PC-3 (cell line): ENCODE data around the gene CPLANE1. TPM values are rescaled to one million over a fixed set of nuclear protein-coding genes. Genes with fewer than 3 reads are reported as not detected.
"Not testable (repeated sequence)": the region's sequence is repeated elsewhere in the genome, so short reads cannot be mapped to it uniquely, and the experiment has no call there.

Experiments
- ATAC-seq: fragments of 200-7000 bp; cut with Tn5 transposase; 2 replicates; pipeline ENCODE4 v1.9.1; 2020; ENCODE audit warnings: mild to moderate bottlenecking, moderate library complexity
- Bru-seq: library from RNA; stranded (reverse); fragments of 400-500 nt; gene quantifications from one replicate; lab custom pipeline; 2021; lab: Mats Ljungman, UMichigan
- BruChase-seq, 2 experiments: library from RNA; stranded (reverse); fragments of 400-500 nt; gene quantifications; one replicate each; lab custom pipeline; 2021; lab: Mats Ljungman, UMichigan
- BruUV-seq: library from RNA; stranded (reverse); fragments of 400-500 nt; replicated peaks from 2 replicates; lab custom pipeline; 2021; lab: Mats Ljungman, UMichigan
- CTCF ChIA-PET: fragments of 300-600 bp; sonication (Branson Sonifier 250); formaldehyde crosslinking; loops from one replicate; lab custom pipeline; 2022; ENCODE audit warnings: antibody characterized with exemption; lab: Charles Lee
- POLR2A ChIA-PET: fragments of 300-600 bp; sonication (Branson Sonifier 250); formaldehyde crosslinking; loops from one replicate; lab custom pipeline; 2022; ENCODE audit warnings: antibody characterized with exemption; ENCODE audit not compliant: unreplicated experiment; lab: Charles Lee
- DNase-seq: peaks from one replicate; pipeline ENCODE4 v3.0.0-alpha.2; 2015
- H2AFZ ChIP-seq: fragments of 300-600 bp; sonication (generic); 2 replicates; pipeline ENCODE4 v1.6.0; 2016; ENCODE audit warnings: antibody characterized with exemption, low read length
- H3F3A ChIP-seq: fragments of 300-600 bp; sonication (generic); one replicate; pipeline ENCODE4 v1.6.0; 2017; ENCODE audit warnings: antibody characterized with exemption, low read length, control low read depth, mild to moderate bottlenecking; ENCODE audit not compliant: unreplicated experiment
- H3K27ac ChIP-seq: fragments of 300-600 bp; sonication (generic); 2 replicates; pipeline ENCODE4 v1.5.1; 2016; ENCODE audit warnings: mild to moderate bottlenecking, low read length
- H3K27me3 ChIP-seq: fragments of 300-600 bp; sonication (generic); 2 replicates; pipeline ENCODE4 v1.6.1; 2016; ENCODE audit warnings: low read length, mixed read lengths
- H3K36me3 ChIP-seq: fragments of 300-600 bp; sonication (generic); 2 replicates; pipeline ENCODE4 v1.6.1; 2016; ENCODE audit warnings: low read depth, mixed run types, low read length, mixed read lengths
- H3K4me1 ChIP-seq: fragments of 300-600 bp; sonication (generic); 2 replicates; pipeline ENCODE4 v1.5.1; 2016; ENCODE audit warnings: low read length; ENCODE audit not compliant: insufficient read depth
- H3K4me2 ChIP-seq: fragments of 300-600 bp; sonication (generic); 2 replicates; pipeline ENCODE4 v1.6.0; 2016; ENCODE audit warnings: low read length
- H3K4me3 ChIP-seq: fragments of 300-600 bp; sonication (generic); 2 replicates; pipeline ENCODE4 v1.5.1; 2016; ENCODE audit warnings: mild to moderate bottlenecking, low read length, mixed read lengths
- H3K79me2 ChIP-seq: fragments of 300-600 bp; sonication (generic); 2 replicates; pipeline ENCODE4 v1.6.1; 2017; ENCODE audit warnings: low read length, mixed read lengths
- H3K9ac ChIP-seq: fragments of 300-600 bp; sonication (generic); 2 replicates; pipeline ENCODE4 v1.6.0; 2016; ENCODE audit warnings: mild to moderate bottlenecking, low read length
- H3K9me2 ChIP-seq: fragments of 300-600 bp; sonication (generic); replicated peaks from 2 replicates; pipeline ENCODE4 v1.6.1; 2016; ENCODE audit warnings: mixed run types, low read length, mixed read lengths
- H3K9me3 ChIP-seq: fragments of 300-600 bp; sonication (generic); 2 replicates; pipeline ENCODE4 v1.6.1; 2016; ENCODE audit warnings: low read length, mixed read lengths
- H4K20me1 ChIP-seq: fragments of 300-600 bp; sonication (generic); 2 replicates; pipeline ENCODE4 v1.6.1; 2016; ENCODE audit warnings: low read length, mixed read lengths
- EZH2 ChIP-seq: fragments of 300-600 bp; sonication (generic); IDR thresholded peaks from one replicate; pipeline ENCODE4 v1.6.1; 2017; ENCODE audit warnings: antibody characterized with exemption, mild to moderate bottlenecking, low read length; ENCODE audit not compliant: unreplicated experiment
- EZH2phosphoT487 ChIP-seq: fragments of 300-600 bp; sonication (generic); IDR thresholded peaks from 2 replicates; pipeline ENCODE4 v1.6.1; 2018; ENCODE audit warnings: mild to moderate bottlenecking, antibody characterized with exemption, low read length, borderline replicate concordance
- intact Hi-C: fragments of 100-400 bp; cut with micrococcal nuclease; formaldehyde crosslinking; loops from 2 replicates; pipeline ENCODE4 v1.9.0; 2023
- long read RNA-seq: library from polyadenylated mRNA; unstranded; transcript quantifications from one replicate; pipeline ENCODE4 v2.0.0, GENCODE V29; 2021; ENCODE audit not compliant: unreplicated experiment
- total RNA-seq: library from RNA; depleted of rRNA; stranded (reverse); fragments of >200 nt; gene quantifications from 2 replicates; pipeline ENCODE4 v1.2.3, GENCODE V29; 2014; rRNA removed
- TF ChIP-seq, protein P1 (sequence below): fragments of 300-600 bp; sonication (generic); conservative IDR thresholded peaks from 2 replicates; pipeline ENCODE4 v1.5.1; 2017; ENCODE audit warnings: antibody characterized with exemption, low read depth, mild to moderate bottlenecking, low read length

CPLANE1 gene
- 10.1 and 10.8 TPM in 2 replicates for total RNA-seq
- percentile 80 among the genes with signal in this experiment for Bru-seq, nascent RNA
- percentile 81 among the genes with signal in this experiment for BruChase-seq, experiment 1, labeled RNA remaining after a 6-hour chase
- percentile 81 among the genes with signal in this experiment for BruChase-seq, experiment 2, labeled RNA remaining after a 2-hour chase
- long read RNA-seq, partial matches to known transcripts = 7 of 18 reads
- long read RNA-seq, other reads (novel, unspliced or antisense) = 11 of 18 reads

DNA sequence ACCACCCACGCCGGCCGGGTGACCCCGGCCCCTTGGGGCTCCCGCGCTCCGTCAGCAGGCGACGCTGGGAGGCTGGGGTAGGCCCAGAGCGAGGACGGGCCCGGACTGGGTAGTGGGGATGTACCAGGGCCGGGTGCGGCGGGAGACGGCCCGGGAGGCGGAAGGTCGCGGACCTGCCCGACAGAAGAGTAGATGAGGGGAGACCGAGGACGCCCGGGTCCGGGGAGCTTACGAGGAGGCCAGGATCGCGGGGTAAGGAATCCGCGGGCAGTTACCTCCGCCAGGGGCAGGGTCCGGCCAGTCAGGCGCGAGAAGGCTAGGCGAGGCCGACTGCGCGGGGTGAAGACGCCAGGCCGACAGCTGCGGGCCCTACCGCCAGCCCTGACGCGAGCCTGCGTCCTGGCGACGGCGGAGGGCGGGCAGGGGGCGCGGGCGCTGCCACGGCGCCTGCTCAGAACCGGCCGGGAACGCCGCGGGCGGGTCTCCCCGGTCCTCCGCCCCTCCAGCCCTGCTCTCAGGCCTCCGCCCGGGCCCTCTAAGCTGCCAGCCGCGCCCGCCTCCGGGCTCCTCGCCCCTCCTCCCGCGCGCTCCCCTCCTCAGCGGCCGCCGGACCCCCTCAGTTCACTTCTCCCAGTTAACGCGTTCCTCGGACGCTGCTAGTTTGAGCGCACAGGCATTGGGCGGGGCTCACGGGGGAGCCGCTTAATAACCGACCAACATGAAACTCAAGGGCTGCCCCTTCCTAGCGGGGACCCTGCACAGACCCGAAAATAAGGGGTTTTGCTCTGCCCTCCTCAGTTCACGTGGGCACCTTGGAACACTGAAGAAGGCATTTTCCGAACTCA is at the start of gene CPLANE1:
Gene CPLANE1, minus strand, starts transcription at position 407 of the 845 bp plus-strand sequence. CDS start 1,678 bp downstream, outside the sequence.
- ChIA-PET POLR2A (interaction anchor here (0.6 to 0.7 kb wide), 3 partner anchors 35 to 91 kb away, joined by 3 to 5 read pairs (median 4); no protein-coding TSS in a partner anchor), CTCF (interaction anchor here (1.4 kb wide), 1 partner anchor 42 kb away, joined by 3 read pairs; no protein-coding TSS in a partner anchor)
- intact Hi-C loops = loop anchor here (5.0 kb wide), 1 partner anchor 43 kb away; no protein-coding TSS in a partner anchor
- DNase-seq (peak; percentile 74), ATAC-seq (peak; percentile 92)
- Histone ChIP-seq H4K20me1 (no peaks in the 10 kb centered on the region), H3K27me3 (no peaks in the 10 kb centered on the region), H3K79me2 (peaks cover 18% of the 10 kb centered on the region), H3K27ac (peak within 1 kb of the TSS; percentile 18; the same call in 1 of the 2 replicates), H3K4me3 (peak within 1 kb of the TSS; percentile 78), H3K9me3 (no peaks in the 10 kb centered on the region), H3K9me2 (no peaks in the 10 kb centered on the region), H3K9ac (peak within 1 kb of the TSS; percentile 86), H3F3A (no peaks in the 10 kb centered on the region), H2AFZ (peak within 1 kb of the TSS; percentile 88), H3K4me1 (peaks cover 11% of the 10 kb centered on the region), H3K4me2 (peak within 1 kb of the TSS; percentile 83), H3K36me3 (no peaks in the 10 kb centered on the region)
- BruUV-seq = no TSS peak
- TF ChIP-seq EZH2 (no peak), EZH2phosphoT487 (no peak)
- TF ChIP-seq, protein P1, sequence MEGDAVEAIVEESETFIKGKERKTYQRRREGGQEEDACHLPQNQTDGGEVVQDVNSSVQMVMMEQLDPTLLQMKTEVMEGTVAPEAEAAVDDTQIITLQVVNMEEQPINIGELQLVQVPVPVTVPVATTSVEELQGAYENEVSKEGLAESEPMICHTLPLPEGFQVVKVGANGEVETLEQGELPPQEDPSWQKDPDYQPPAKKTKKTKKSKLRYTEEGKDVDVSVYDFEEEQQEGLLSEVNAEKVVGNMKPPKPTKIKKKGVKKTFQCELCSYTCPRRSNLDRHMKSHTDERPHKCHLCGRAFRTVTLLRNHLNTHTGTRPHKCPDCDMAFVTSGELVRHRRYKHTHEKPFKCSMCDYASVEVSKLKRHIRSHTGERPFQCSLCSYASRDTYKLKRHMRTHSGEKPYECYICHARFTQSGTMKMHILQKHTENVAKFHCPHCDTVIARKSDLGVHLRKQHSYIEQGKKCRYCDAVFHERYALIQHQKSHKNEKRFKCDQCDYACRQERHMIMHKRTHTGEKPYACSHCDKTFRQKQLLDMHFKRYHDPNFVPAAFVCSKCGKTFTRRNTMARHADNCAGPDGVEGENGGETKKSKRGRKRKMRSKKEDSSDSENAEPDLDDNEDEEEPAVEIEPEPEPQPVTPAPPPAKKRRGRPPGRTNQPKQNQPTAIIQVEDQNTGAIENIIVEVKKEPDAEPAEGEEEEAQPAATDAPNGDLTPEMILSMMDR = no peak

DNA sequence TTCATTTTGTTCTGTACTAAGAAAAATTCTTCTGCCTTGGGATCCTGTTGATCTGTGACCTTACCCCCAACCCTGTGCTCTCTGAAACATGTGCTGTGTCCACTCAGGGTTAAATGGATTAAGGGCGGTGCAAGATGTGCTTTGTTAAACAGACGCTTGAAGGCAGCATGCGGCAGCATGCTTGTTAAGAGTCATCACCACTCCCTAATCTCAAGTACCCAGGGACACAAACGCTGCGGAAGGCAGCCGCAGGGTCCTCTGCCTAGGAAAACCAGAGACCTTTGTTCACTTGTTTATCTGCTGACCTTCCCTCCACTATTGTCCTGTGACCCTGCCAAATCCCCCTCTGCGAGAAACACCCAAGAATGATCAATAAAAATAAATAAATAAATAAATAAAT is 47.1 kb upstream of the CPLANE1 start:
- H3K4me1 ChIP-seq, ATAC-seq, H3K9me3 ChIP-seq, H3K9me2 ChIP-seq, H3K4me2 ChIP-seq, DNase-seq, H3K4me3 ChIP-seq, intact Hi-C loops, H4K20me1 ChIP-seq, H3F3A ChIP-seq, H3K9ac ChIP-seq, BruUV-seq, H3K27me3 ChIP-seq, CTCF ChIA-PET, H3K27ac ChIP-seq, H3K79me2 ChIP-seq, H2AFZ ChIP-seq: not testable (repeated sequence)
- POLR2A ChIA-PET = interaction anchor here (0.9 kb wide), 1 partner anchor 23 kb away, joined by 23 read pairs; no protein-coding TSS in a partner anchor
- peaks cover 56% of the 10 kb centered on the region for H3K36me3 ChIP-seq

DNA sequence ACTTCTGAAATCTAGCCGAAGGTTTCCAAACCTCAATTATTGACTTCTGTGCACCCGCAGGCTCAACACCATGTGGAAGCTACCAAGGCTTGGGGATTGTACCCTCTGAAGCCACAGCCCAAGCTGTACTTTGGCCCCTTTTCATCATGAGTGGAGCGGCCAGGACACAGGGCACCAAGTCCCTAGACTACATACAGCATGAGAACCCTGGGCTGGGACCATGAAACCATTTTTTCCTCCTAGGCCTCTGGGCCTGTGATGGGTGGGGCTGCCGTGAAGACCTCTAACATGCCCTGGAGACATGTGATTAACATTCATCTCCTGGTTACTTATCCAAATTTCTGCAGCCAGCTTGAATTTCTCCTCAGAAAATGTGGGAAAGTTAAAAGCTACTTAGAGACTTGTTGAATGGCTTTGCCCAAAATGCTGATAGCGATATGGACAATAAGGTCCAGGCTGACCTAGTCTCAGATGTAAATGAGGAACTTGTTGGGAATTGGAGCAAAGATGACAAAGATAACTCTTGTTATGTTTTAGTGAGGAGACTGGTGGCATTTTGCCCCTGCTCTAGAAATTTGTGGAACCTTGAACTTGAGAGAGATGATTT is 34.1 kb upstream of the CPLANE1 start:
- Histone ChIP-seq H3K27ac (no peak overlapping the region), H3K27me3 (no peaks in the 10 kb centered on the region), H3K4me3 (no peak overlapping the region), H3K9ac (no peak overlapping the region), H3K79me2 (no peaks in the 10 kb centered on the region), H4K20me1 (no peaks in the 10 kb centered on the region), H3K36me3 (peaks cover 6% of the 10 kb centered on the region; the same call in 1 of the 2 replicates), H2AFZ (no peak overlapping the region), H3K9me2 (no peaks in the 10 kb centered on the region), H3K4me1 (no peaks in the 10 kb centered on the region), H3K9me3 (peaks cover 4% of the 10 kb centered on the region; the same call in 1 of the 2 replicates), H3F3A (no peaks in the 10 kb centered on the region), H3K4me2 (no peak overlapping the region)
- DNase-seq (no peak), ATAC-seq (no peak)
- POLR2A ChIA-PET = no interaction called here
- no TSS peak for BruUV-seq
- intact Hi-C loops = no loop called here
- no peak for TF ChIP-seq EZH2
- TF ChIP-seq EZH2phosphoT487 = no peak
- TF ChIP-seq, protein P1 = no peak
- CTCF ChIA-PET = no interaction called here
